GM19397 (cell line): ENCODE data around the gene DNAJA3.
A peak's percentile ranks its signal among the peaks of the same experiment; 100 is the strongest.

Experiments
- ATAC-seq: cut with Tn5 transposase; IDR thresholded peaks from one replicate; pipeline ENCODE4 v1.9.1; 2021; ENCODE audit warnings: mild to moderate bottlenecking, moderate library complexity; ENCODE audit not compliant: unreplicated experiment

Gene DNAJA3

DNA sequence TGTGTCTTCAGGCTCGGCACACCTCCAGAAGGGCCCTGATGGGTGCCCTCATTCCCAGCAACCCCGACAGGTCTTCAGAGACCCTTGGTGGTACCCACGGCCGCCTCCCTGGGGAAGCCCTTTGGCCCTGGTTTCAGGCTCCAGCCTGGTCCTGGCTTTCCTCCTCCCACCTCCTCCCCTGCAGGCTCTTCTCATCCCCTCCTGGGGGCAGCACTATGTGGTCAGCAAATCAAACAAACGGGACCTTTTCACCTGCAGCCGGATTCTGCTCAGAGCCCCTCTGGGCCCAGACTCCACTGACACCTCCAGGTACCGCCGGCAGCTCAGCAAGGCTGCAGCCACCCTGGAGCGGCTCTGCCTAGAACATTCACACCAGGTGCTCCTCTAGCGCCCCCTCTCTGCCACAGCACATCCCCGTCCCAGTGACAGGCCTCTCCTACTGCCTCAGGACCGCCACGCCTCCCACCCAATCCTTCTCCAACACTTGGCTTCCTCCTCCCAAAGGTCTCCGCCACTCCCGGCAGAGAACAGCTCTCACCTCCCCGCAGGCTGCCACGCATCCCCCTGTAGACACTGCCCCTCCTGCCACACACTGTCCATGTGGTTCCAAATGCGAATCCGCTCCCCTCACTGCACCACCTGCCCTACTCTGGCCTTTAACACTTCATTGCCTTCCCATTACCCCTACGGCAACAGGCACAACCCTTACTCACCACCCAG, 21.3 kb upstream of the DNAJA3 start:
- ATAC-seq, result no peak

DNA sequence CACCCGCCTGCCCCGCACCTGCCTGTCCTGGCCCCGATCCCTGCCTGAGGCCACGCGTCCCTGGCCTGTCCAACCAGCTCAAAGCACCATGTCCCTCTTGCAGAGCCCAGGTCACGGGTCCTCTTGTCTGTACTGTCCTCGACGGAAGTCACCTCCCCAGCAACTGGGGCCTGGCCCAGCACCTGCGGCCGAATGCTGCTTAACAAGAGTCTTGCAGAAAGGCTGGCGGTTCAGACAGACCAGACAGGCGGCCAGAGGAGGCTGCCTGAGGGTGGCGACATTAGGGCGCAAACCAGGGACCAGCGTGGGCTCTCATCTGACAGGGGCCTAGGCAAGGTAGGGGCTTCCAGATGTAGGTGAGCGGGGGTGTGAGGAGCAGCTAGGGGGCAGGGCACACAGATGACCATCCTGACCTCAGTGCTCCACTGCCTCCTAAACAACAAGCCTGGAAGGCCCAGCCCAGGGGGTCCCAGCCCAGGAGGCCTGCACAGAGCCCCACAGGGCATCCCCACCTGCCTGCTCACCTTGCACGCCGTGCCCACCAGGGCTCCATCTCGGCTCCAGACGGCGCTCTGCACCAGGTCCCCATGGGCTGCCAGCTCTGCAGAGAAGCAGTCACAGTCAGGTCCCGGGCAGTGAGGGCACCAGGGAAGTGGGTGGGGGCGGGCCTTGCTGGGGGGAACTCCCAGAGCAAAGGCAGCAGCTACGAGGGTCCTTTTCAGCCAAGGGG, 20.5 kb upstream of the DNAJA3 start:
- no peak for ATAC-seq

- no peak for ATAC-seq
Measured at GRCh38 chr16:4407543-4408322, 17.9 kb upstream of the DNAJA3 start.

GRCh38 chr16:4408323-4408690, 17.4 kb upstream of the DNAJA3 start:
- ATAC-seq, result no peak

GRCh38 chr16:4409081-4409932, 16.4 kb upstream of the DNAJA3 start:
- ATAC-seq, result no peak

DNA sequence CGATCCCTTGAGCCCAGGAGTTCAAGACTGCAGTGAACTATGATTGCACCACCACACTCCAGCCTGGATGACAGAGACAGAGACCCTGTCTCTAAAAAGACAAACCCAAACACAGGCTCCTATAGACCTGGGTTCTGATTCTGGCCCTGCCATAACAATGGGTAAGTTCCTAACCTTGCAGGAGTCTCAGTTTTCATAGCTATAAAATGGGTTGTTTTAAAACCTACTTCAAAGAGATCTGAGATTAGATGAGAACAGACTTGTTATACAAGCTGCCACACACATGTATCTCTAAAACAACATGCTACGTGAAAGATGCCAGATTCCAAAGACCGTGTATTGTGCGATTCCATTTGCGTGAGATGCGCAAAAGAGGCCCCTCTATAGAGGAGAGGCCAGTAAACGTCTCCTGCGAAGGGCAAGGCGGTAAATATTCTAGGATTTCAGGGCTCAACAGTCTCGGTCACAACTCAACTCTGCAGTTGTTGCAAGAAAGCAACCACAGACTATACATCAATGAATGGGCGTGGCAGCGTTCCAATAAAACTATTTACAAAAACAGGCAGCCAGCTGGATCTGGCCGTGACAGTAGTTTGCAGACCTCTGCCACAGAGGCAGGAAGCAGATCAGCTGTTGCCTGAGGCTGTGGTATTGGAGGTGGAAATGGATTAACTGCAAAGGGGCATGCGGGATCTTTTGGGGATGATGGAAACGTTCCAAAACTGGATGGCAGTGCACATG, 15.2 kb upstream of the DNAJA3 start:
- ATAC-seq, result no peak

GRCh38 chr16:4411684-4412083, 14.0 kb upstream of the DNAJA3 start:
- ATAC-seq, result no peak

- no peak for ATAC-seq
Measured at GRCh38 chr16:4412159-4412558, 13.5 kb upstream of the DNAJA3 start.

GRCh38 chr16:4412854-4413253, 12.8 kb upstream of the DNAJA3 start:
- ATAC-seq, result no peak

- ATAC-seq, result peak; percentile 56
Measured at GRCh38 chr16:4414187-4414917, 11.3 kb upstream of the DNAJA3 start.

DNA sequence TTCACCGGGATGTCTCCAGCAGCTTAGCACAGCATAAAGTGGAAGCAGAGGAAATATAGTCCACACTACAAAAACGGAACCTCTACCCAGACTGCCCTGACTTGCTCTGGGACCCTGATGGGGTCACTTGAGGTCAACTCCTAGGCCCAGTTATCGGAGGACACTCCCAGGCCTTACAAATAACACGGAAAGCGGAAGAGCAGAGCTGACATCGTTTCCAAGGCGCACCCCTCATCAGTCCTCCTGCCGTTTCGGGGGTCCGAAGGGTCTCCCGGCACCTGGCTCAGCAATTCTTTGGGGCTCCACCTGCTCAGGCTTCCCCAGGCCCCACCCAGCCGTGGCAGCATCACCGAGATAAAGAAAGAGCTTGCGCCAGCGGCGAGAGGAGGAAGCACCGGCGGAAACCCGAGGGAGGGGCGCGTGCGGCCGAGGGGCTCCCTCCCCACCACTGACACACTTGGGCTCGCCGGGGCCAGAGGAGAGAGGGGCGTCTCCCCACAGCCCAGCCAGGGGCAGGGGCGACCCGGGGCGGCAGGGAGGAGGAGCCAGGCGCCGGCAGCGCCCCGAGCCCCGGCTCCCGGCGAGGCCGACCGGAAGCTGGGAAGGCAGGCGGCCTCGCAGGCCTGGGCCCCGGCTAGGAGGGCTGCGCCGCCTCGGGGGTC, 10.0 kb upstream of the DNAJA3 start:
- ATAC-seq, result peak; percentile 19

DNA sequence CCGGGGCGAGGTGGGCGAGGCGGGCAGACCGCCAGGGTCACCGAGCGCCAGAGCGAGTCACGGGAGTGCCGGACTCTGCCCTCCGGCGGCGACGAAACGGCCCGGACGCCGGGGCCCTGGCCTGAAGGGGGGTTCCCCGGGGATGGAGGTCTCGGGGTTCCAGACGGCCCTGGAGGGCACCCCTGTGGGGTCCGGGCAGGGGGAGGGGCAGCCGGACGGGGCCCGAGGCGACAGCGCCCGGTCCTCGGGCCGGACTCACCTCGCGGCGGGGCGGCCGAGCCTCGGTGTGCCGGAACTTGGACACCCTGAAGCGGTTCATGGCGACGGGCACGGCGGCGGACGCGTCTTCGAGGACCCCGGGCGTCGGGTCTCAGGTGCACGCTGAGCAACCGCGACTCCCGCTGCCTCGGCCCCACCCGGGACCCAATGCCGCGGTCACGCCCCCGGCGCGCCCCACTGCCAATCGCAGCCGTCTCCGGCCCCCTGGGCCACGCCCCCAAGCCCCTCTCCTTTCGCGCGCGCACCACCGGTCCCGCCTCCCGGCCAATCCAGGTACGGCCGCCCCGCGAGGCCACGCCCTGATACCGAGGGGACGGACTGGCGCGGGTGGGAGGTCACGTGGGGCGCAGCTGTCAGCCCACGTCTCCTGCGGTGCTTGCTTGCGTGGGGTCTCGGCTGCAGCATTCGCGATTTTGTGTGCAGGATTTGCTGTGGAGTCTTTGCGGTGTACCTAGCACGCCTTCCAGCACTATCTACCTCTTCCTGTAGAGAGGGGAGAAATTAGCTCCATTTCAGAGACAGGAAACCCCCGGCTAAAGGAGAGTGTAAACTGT, 9.3 kb upstream of the DNAJA3 start, which contains the start of gene CORO7:
CORO7 (minus strand) TSS at position 397 of the 833 bp plus-strand sequence; CDS start at position 319, 78 bp downstream.
- ATAC-seq, result peak; percentile 69

DNA sequence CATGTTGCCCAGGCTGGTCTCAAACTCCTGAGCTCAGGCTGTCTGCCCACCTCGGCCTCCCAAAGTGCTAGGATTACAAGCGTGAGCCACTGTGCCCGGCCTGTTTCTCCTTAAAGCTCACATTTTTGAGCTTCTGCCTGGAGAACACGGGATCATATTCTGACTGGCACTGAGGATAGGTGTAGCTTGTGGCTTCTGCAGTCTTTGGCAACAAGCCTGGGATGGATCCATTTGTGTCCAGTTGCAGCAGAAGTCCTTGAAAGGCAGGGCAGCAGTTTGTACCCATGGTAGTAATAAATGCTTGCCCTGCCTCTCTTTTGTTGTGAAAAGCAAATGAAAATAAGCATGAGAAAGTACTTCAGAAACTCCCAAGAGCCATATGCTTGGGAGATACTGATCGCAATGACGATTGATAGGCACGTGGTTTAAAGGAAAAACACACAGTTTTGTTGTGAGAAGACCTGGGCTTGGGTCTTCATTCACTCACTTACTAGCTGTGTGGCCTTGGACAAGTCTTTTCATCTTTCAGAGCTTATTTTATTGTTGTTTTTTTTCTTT, 6.2 kb upstream of the DNAJA3 start:
- no peak for ATAC-seq

GRCh38 chr16:4420505-4421105, 5.1 kb upstream of the DNAJA3 start:
- no peak for ATAC-seq

DNA sequence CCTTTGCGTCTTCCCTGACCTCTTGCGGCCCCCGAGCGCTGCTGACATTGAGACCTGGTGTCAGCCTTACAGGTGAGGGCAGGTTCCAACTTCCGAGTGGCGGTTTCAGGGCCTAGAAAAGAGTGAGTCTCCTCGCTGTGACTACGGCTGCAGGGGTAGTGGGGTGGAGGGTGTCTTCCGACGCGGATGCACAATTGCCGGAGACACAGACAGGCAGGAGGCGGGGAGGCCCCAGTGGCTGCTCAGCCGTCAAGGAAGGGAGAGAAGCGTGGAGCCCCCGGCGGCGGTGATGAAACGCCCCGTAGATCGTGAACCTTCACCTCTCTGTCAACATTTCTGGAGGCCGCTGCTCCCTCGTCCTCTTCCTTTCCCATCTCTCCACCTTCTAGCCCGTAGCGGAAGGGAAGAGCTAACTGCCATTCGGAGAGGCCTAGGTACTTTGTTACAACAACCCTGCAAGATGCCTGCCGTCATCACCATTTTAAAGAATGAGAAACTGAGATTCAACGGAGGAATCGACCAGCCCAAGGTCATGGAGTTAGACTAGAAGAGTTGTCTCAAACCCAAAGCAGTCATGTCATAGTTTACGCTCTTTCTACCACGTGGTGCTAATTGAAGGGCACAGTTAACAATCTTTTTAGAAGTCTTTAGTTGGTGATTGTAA, 485 bp downstream of the DNAJA3 start:
- ATAC-seq, result peak; percentile 23

- ATAC-seq, result no peak
Measured at GRCh38 chr16:4426722-4427372, 1.2 kb downstream of the DNAJA3 start.
